ENCODE measurements around the gene TUB.
A peak's percentile ranks its signal among the peaks of the same experiment; 100 is the strongest.

The TUB gene

DNA sequence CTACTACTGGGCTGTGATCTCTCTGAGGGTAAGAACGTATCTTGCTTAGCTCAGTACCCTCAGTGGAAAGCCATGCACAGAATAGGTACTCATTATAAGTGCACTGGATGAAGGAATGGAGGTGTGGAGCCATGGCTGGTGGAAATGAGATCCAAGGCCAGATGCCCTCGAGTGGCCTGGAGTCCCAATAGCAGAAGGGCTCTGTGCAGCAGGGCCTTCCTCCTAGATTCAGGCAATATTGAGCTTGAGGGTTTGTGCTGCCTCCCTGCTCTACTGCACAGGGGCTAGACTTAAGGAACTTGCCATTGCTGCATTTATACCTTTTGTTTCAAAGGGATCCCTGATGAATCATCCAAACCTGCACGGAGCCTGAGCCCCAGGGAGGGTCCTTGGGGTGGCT lies 33.6 kb upstream of the TUB start:
- no peak for DNase-seq

DNA sequence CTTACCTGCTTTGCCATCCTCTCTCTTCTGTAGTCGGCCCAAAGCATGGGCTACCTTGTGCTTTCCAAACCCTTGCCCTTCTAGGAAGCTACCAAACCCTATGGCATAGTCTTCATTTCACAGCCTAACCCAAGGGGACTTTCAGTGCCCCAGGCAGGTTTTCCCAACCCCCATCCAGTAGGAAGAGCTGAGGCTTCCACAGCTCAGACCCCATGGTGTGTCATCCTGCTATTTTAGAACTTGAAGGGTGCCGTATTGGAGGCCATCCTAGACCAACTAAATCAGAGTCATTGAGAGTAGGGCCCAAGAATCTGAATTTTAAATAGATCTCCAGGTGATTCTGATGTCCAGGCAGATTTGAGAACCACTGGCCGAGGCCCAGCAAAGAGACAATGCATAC lies 31.9 kb upstream of the TUB start:
- DNase-seq = no peak

DNA sequence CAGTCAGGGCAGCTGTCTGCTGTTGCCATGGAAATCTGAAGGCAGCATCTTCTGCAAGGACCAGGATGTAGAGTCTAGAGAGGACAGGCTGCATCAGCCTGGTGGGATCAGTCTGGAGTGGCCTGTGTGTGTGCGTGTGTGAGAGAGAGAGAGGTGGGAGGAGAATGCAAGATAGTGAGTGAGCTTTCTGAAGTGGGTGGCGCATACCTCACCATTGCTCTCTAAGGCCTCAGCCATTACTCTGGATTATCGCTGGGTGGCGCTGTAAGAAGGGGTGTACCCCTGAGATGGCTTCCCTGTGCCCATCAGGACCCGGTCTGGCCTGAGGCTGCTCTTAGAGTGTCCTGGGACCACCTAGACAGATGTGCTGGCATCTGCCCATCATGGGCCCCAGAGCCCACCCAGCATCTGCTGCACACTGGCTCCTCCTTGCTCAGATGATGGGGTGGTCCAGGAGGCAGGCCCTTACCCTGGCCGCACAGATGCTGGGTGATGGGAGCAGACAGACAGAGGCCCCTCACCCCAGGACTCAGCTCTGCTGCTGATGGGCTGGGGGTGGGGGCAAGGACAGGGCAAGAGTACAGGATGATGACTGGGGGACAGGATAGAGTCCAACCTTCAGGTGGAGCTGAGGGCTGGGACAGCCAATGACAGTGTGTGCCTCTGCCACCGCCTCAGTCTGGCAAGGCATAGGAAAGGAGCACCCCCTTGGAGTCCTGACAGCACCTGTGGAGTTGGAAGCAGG lies 25.7 kb upstream of the TUB start:
- no peak for DNase-seq

- no peak for DNase-seq
Observed at GRCh38 chr11:8055836-8056526, 25.0 kb upstream of the TUB start.

- DNase-seq = no peak
Observed at GRCh38 chr11:8056810-8057463, 24.1 kb upstream of the TUB start.

GRCh38 chr11:8058216-8058615 lies 22.8 kb upstream of the TUB start:
- no peak for DNase-seq

DNA sequence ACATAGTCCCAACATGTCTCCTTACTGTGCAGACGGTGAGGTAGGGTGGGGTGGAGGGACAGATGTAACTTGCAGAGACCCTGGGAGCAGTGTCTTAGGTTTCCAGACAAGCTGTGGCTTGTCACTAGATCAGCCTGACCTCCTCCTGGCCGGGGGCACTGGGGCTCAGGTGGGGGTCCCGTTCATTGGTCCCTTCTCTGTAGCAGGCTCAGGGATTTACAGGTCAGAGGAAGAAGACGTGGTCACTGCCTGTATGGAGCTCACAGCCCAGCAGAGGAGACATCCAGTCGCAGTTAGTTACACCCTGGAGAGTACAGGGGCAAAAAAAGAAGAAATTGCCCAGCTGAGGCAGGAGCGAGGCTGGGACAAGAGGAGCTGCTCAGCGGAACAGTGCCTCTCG lies 22.0 kb upstream of the TUB start:
- DNase-seq = no peak

DNA sequence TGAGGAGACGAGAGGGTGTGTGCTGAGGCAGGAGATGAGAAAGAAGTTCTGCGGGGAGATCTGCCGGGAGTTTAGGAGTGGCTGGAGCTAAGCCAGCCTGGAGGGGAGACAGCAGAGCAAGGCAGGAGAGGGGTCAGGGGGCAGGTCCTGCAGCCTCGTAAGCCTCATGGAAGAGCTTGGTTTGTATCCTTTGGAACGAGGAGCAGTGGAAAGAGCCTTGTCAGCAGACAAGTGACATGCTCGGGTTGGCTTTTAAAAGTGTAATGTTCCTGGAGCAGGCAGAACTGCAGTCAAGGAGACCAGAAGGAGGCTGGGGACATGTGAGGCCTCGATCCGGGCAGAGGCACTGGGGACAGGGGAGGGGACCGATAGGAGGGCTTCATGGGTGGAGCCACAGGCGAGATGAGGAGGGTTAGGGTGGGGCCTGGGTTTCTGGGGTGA lies 21.4 kb upstream of the TUB start:
- no peak for DNase-seq

DNA sequence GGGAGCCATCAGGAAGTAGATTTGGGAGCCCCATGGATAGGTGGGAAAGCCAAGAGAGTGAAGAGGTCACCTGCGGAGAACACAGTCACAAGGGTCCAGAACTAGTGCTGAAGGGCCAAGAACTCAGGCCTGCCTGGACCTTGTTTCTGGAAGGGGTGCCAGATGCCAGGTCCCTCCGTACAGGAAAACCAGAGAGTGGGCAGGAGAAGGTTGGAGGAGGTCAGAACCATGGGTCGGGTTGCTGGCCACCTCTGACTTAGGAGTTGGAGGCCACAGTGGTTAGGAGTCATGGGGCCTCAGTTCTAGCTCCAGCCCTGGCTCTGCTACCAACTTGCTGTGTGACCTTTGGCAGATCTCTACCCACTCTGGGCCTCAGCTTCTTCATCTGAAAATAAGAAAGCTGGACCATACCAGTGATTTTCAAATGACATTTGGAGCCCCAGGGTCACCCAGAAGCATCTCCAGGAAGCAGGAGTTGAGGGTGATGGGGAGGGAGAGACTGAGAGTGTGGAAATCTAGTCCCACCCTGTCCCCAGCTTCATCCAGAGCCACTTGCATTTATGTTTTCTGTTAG lies 20.8 kb upstream of the TUB start:
- no peak for DNase-seq

- no peak for DNase-seq
Observed at GRCh38 chr11:8060801-8061554, 20.0 kb upstream of the TUB start.

GRCh38 chr11:8061555-8062428 lies 19.2 kb upstream of the TUB start:
- no peak for DNase-seq

DNA sequence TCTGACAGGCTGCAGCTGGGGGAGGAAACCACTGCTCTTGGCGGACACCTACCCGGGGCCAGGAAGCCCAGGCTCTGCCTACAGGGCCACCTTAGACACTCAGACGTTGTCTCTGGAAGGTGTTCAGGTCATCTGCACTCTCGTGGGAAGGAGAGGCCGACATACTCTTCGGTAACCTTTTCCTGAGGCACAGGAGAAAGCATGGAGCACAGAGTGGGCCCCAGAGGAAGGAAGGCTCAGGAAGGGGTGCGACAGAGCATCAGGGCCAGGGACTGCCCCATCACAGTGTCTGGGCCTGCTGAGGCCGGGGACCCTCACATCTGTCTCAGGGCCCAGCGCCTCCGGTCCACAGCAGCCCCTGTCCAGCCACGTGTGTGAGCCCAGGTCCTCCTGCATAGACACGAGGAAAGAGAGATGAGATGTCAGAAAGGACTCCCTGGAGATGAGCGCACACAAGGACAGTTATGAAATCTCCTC lies 18.2 kb upstream of the TUB start:
- DNase-seq = no peak

GRCh38 chr11:8063324-8063723 lies 17.7 kb upstream of the TUB start:
- no peak for DNase-seq

GRCh38 chr11:8065031-8065430 lies 16.0 kb upstream of the TUB start:
- no peak for DNase-seq

GRCh38 chr11:8066036-8066910 lies 14.7 kb upstream of the TUB start:
- DNase-seq = no peak

DNA sequence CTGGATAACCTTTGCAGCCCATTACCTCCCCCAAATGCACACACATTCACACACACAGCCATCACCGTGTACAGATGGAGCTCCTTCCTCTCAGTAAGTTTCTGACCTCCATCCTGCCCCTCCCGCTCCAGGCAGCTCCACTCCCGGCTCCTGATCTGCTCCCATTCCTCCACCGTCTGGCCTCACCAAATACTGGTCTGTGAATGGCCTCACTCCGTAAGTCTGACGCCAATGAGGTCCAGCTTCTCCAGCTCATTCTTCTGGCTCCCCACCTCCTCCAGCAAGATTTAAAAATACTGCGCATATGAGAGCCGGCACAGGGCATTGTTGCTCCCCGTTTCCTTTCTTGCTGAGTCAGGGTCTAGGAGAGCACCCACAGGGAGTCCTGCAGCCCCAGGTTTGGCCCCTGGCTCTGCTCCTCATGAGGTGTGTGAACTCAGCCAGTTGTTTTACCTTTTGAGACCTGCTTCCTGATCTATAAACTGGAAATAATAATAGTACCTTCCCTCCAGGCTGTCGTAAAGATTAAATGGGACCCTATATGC lies 14.0 kb upstream of the TUB start:
- DNase-seq = no peak

GRCh38 chr11:8067567-8067928 lies 13.5 kb upstream of the TUB start:
- DNase-seq = no peak

- DNase-seq = no peak
Observed at GRCh38 chr11:8067929-8068575, 13.0 kb upstream of the TUB start.

DNA sequence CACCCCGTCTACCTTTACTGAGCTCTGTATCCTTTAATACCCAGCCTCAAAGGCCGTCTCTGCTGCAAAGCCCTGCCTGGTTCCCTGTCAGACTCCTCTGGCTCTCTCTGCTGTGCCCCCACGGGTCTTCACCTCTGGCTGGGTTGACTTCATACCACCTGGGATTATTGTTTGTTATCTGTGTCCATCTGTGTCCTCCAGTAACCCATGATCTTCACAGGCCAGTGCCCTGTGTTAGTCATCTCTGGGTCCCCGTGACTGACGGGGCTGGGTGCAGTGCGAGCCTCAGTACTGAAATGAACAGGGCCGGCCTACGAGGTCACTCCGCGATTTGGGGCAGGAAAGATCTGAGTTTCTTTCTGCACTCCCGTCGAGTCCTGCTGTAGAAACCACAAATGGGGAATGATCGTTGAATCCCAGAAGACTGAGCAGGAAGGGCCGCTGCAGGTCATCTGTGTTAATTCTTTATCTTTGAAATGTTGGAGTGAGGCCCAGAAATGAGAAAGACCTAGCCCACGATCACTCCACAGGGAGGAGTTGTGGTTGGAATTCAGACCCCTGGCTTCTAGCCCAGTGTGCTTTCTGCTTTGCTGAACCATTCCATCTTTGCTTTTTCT lies 12.3 kb upstream of the TUB start:
- peak; percentile 53 for DNase-seq

DNA sequence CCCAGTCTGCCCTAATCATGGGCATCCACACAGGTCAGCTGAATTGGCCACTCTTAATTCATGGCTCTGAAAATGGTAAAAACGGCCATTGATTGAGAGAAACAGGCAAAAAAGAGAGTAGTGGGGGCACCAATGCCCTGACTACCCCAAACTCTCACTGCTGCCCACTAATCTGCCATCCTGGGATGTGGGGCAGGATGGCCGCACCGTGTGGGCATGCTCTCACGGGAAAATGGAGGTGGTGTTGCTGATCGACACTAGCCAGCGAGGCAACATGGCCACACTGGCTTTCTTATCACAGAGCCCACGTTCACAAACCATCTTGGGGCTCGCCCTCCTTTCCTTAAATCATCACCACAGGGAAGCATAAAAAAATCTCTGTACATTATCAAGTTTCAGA lies 11.2 kb upstream of the TUB start:
- no peak for DNase-seq

Data from T1000 (cell line).